Endothelial cell of umbilical vein (primary cell): ENCODE measurements around the gene TAF10. TPM values are rescaled to one million over a fixed set of nuclear protein-coding genes. Genes with fewer than 3 reads are reported as not detected.

Experiments
- BruUV-seq: library from RNA; stranded (reverse); fragments of 400-500 nt; replicated peaks from 2 replicates; lab custom pipeline; 2021; lab: Mats Ljungman, UMichigan
- CTCF ChIA-PET: fragments of 300-600, 350-600 bp; sonication (Branson Sonifier 250); formaldehyde crosslinking; loops from one replicate; lab custom pipeline; 2021; ENCODE audit warnings: antibody characterized with exemption, inconsistent platforms; lab: Charles Lee
- POLR2A ChIA-PET: fragments of 300-600, 350-600 bp; sonication (Branson Sonifier 250); formaldehyde crosslinking; loops from one replicate; lab custom pipeline; 2021; ENCODE audit warnings: antibody characterized with exemption, inconsistent platforms; lab: Charles Lee
- DNase-seq: peaks from one replicate; pipeline ENCODE4 v3.0.0-alpha.2; 2011; ENCODE audit warnings: low read depth, low spot score
- FAIRE-seq: peaks from 2 replicates; lab custom pipeline; 2011; peaks lifted over from hg19 to GRCh38; lab: Jason Lieb, UNC
- H2AFZ ChIP-seq: 2 replicates; pipeline ENCODE4 v1.6.0; 2012; ENCODE audit warnings: low read depth, low read length, control low read depth, inconsistent platforms
- H3K27ac ChIP-seq: 2 replicates; pipeline ENCODE4 v1.5.1; 2011; ENCODE audit warnings: low read depth, mild to moderate bottlenecking, control low read depth, low read length, moderate library complexity; ENCODE audit not compliant: insufficient read depth
- H3K27me3 ChIP-seq, 2 experiments: 2 replicates each; pipeline versions ENCODE4 v1.6.0 to v1.6.1; 2011; ENCODE audit warnings: low read length in 2 of 2, mixed read lengths in 1 of 2; ENCODE audit not compliant: control insufficient read depth in 2 of 2, insufficient read depth in 2 of 2
- H3K36me3 ChIP-seq, 2 experiments: 2 replicates in 1 of 2; 3 replicates in 1 of 2; pipeline ENCODE4 v1.5.1; 2011; ENCODE audit warnings: low read length in 2 of 2, mild to moderate bottlenecking in 1 of 2, moderate library complexity in 1 of 2; ENCODE audit not compliant: control insufficient read depth in 2 of 2, insufficient read depth in 2 of 2; ENCODE audit errors: extremely low read depth in 1 of 2
- H3K4me1 ChIP-seq: 3 replicates; pipeline ENCODE4 v1.5.1; 2011; ENCODE audit warnings: mild to moderate bottlenecking, low read length; ENCODE audit not compliant: control insufficient read depth, insufficient read depth; ENCODE audit errors: extremely low read depth
- H3K4me2 ChIP-seq: 2 replicates; pipeline ENCODE4 v1.6.1; 2011; ENCODE audit warnings: low read length, control low read depth, mixed read lengths; ENCODE audit not compliant: insufficient read depth
- H3K4me3 ChIP-seq, 3 experiments: fragments of 200-600 bp in 1 of 3; sonication (generic), shearing (Covaris generic) in 1 of 3; replicated peaks in 1 of 3; 2 replicates each; pipeline ENCODE4 v1.5.1; 2011 to 2016; ENCODE audit warnings: control low read depth in 3 of 3, low read length in 3 of 3, mild to moderate bottlenecking in 2 of 3, inconsistent platforms in 1 of 3, low read depth in 1 of 3, moderate library complexity in 1 of 3; ENCODE audit not compliant: insufficient read depth in 1 of 3
- H3K79me2 ChIP-seq: 2 replicates; pipeline ENCODE4 v1.6.0; 2012; ENCODE audit warnings: low read length, inconsistent platforms; ENCODE audit not compliant: control insufficient read depth, insufficient read depth
- H3K9ac ChIP-seq: replicated peaks from 2 replicates; pipeline ENCODE3; 2011; ENCODE audit warnings: low read length, control low read depth; ENCODE audit not compliant: insufficient read depth; ENCODE audit errors: extremely low read depth
- H3K9me1 ChIP-seq: replicated peaks from 3 replicates; pipeline ENCODE4 v1.6.0; 2011; ENCODE audit warnings: mild to moderate bottlenecking, low read length; ENCODE audit not compliant: control insufficient read depth, insufficient read depth; ENCODE audit errors: extremely low read depth
- H3K9me3 ChIP-seq: replicated peaks from 2 replicates; pipeline ENCODE4 v1.5.1; 2012; ENCODE audit warnings: low read length, inconsistent platforms; ENCODE audit not compliant: control insufficient read depth, insufficient read depth
- H4K20me1 ChIP-seq: replicated peaks from 2 replicates; pipeline ENCODE3; 2011; ENCODE audit warnings: mild to moderate bottlenecking, low read length; ENCODE audit not compliant: control insufficient read depth, insufficient read depth; ENCODE audit errors: extremely low read depth
- CTCF ChIP-seq, 2 donors: IDR thresholded peaks; 1 replicate in 1 of 2; 2 replicates in 1 of 2; pipeline ENCODE4 v1.5.1; 2011; ENCODE audit warnings: low read length in 2 of 2, mild to moderate bottlenecking in 2 of 2, moderate library complexity in 2 of 2, control low read depth in 1 of 2, inconsistent platforms in 1 of 2, low read depth in 1 of 2; ENCODE audit not compliant: insufficient read depth in 1 of 2; ENCODE audit errors: extremely low read depth in 1 of 2
- FOS ChIP-seq: IDR thresholded peaks from 2 replicates; pipeline ENCODE4 v1.6.1; 2011; ENCODE audit warnings: mild to moderate bottlenecking, low read length, moderate library complexity, borderline replicate concordance; ENCODE audit not compliant: insufficient read depth
- GATA2 ChIP-seq: IDR thresholded peaks from 2 replicates; pipeline ENCODE4 v1.7.0; 2011; ENCODE audit warnings: low read depth, mild to moderate bottlenecking, moderate library complexity, mixed read lengths, low read length; ENCODE audit not compliant: insufficient read length, insufficient read depth
- MAX ChIP-seq: IDR thresholded peaks from 2 replicates; pipeline ENCODE4 v1.6.1; 2011; ENCODE audit not compliant: insufficient read depth, insufficient read length
- MYC ChIP-seq: IDR thresholded peaks from one replicate; pipeline ENCODE4 v1.6.1; 2011; ENCODE audit warnings: mild to moderate bottlenecking, low read depth, low read length
- POLR2A ChIP-seq: IDR thresholded peaks from 2 replicates; pipeline ENCODE4 v1.6.1; 2012; ENCODE audit warnings: low read depth, mild to moderate bottlenecking, control low read depth, low read length
- POLR2AphosphoS5 ChIP-seq: IDR thresholded peaks from 2 replicates; pipeline ENCODE4 v1.6.1; 2012; ENCODE audit warnings: low read depth, mild to moderate bottlenecking, control low read depth, low read length, moderate library complexity; ENCODE audit not compliant: insufficient read depth
- dilution Hi-C: fragments of 300-500 bp; cut with MboI; formaldehyde crosslinking; loops from one replicate; pipeline ENCODE4 v1.15.0; 2019; ENCODE audit warnings: low sequenced_read_pairs; ENCODE audit not compliant: extremely low pct_ligation_motif_present
- intact Hi-C: fragments of 100-400 bp; cut with micrococcal nuclease; formaldehyde crosslinking; loops from one replicate; pipeline ENCODE4 v1.10.0; 2022
- polyA plus RNA-seq, 4 experiments: library from polyadenylated mRNA; depleted of rRNA in 3 of 4; stranded (reverse) in 3 of 4; unstranded in 1 of 4; fragments of >200 nt; gene quantifications; 2 replicates each; pipeline versions ENCODE4 v1.2.1 to v1.2.3, GENCODE V29; 2011 to 2012; ENCODE audit warnings: missing spikeins in 1 of 4
- total RNA-seq: library from RNA; stranded (reverse); gene quantifications from 2 replicates; pipeline ENCODE4 v1.2.3, GENCODE V29; 2021

TAF10 gene
- total and polyA plus RNA-seq, 2 donors (not counting 3 experiments of a cell fraction or from before 2014, with no cell fraction given), result 86.2 to 149 TPM

- no peaks in the 10 kb centered on the region for H3K36me3 ChIP-seq
- H3K9me3 ChIP-seq, result no peaks in the 10 kb centered on the region
- dilution Hi-C loops (no loop called here), intact Hi-C loops (loop anchor here (1.0 kb wide), 2 partner anchors 36 to 47 kb away; partner anchors contain the start of gene TAF10)
- H3K4me3 ChIP-seq, result no peak overlapping the region
- ChIA-PET CTCF (interaction anchor here (0.9 to 2.7 kb wide), 13 partner anchors 10 to 117 kb away, joined by 3 to 19 read pairs (median 5); partner anchors contain the start of gene MRPL17), POLR2A (interaction anchor here (2.3 kb wide), 1 partner anchor 12 kb away, joined by 11 read pairs; no protein-coding TSS in a partner anchor)
- BruUV-seq, result no TSS peak
- no peak overlapping the region for H2AFZ ChIP-seq
- peak; percentile 15 for TF ChIP-seq POLR2A
- no peak for TF ChIP-seq MYC
- H3K4me2 ChIP-seq, result peak overlapping the region; percentile 55
- peak overlapping the region; percentile 84 for H3K27ac ChIP-seq
- H3K27me3 ChIP-seq, result no peaks in the 10 kb centered on the region
- no peaks in the 10 kb centered on the region for H4K20me1 ChIP-seq
- FAIRE-seq, result no peak
- H3K79me2 ChIP-seq, result peaks cover 4% of the 10 kb centered on the region
- H3K9ac ChIP-seq, result peak overlapping the region; percentile 58
- peaks cover 37% of the 10 kb centered on the region for H3K4me1 ChIP-seq
- no peak for DNase-seq
- no peaks in the 10 kb centered on the region for H3K9me1 ChIP-seq
Observed at GRCh38 chr11:6647836-6648235, 35.8 kb upstream of the TAF10 start.

GRCh38 chr11:6646918-6647679 is 35.1 kb upstream of the TAF10 start:
- peak; percentile 96 for FAIRE-seq
- peak overlapping the region; percentile 58 for H3K9ac ChIP-seq
- H2AFZ ChIP-seq, result peak overlapping the region; percentile 16
- H4K20me1 ChIP-seq, result no peaks in the 10 kb centered on the region
- peak overlapping the region; percentile 84 for H3K27ac ChIP-seq
- no peaks in the 10 kb centered on the region for H3K9me1 ChIP-seq
- peak overlapping the region; percentile 55 for H3K4me2 ChIP-seq
- intact Hi-C loops (loop anchor here (1.0 kb wide), 7 partner anchors 8 to 48 kb away; partner anchors contain the start of genes DCHS1, MRPL17, TAF10 and TPP1), dilution Hi-C loops (no loop called here)
- no TSS peak for BruUV-seq
- no peaks in the 10 kb centered on the region for H3K27me3 ChIP-seq
- H3K4me1 ChIP-seq, result peaks cover 37% of the 10 kb centered on the region
- H3K9me3 ChIP-seq, result no peaks in the 10 kb centered on the region
- peaks cover 4% of the 10 kb centered on the region for H3K79me2 ChIP-seq
- TF ChIP-seq POLR2A (no peak), MYC (no peak), POLR2AphosphoS5 (no peak), CTCF (IDR thresholded peaks at IDR 0.05; ENCODE audit: extremely low read depth in 1 of 2, insufficient read depth in 1 of 2, low read depth in 1 of 2, low read length in 2 of 2) (no peak), MAX (no peak), GATA2 (no peak), FOS (no peak)
- no peak overlapping the region for H3K4me3 ChIP-seq
- ChIA-PET POLR2A (interaction anchor here (2.3 kb wide), 1 partner anchor 11 kb away, joined by 11 read pairs; no protein-coding TSS in a partner anchor), CTCF (interaction anchor here (0.7 to 2.4 kb wide), 12 partner anchors 9 to 268 kb away, joined by 3 to 19 read pairs (median 4); partner anchors contain the start of gene MRPL17)
- DNase-seq, result peak; percentile 67
- no peaks in the 10 kb centered on the region for H3K36me3 ChIP-seq
